IPS-NIHi7 (cell line): ENCODE results near the gene SLC5A10.

Experiments used
- DNase-seq: peaks from one replicate; pipeline ENCODE4 v3.0.0; 2012; ENCODE audit warnings: mixed read lengths; ENCODE audit errors: extremely low spot score

Gene SLC5A10

DNA sequence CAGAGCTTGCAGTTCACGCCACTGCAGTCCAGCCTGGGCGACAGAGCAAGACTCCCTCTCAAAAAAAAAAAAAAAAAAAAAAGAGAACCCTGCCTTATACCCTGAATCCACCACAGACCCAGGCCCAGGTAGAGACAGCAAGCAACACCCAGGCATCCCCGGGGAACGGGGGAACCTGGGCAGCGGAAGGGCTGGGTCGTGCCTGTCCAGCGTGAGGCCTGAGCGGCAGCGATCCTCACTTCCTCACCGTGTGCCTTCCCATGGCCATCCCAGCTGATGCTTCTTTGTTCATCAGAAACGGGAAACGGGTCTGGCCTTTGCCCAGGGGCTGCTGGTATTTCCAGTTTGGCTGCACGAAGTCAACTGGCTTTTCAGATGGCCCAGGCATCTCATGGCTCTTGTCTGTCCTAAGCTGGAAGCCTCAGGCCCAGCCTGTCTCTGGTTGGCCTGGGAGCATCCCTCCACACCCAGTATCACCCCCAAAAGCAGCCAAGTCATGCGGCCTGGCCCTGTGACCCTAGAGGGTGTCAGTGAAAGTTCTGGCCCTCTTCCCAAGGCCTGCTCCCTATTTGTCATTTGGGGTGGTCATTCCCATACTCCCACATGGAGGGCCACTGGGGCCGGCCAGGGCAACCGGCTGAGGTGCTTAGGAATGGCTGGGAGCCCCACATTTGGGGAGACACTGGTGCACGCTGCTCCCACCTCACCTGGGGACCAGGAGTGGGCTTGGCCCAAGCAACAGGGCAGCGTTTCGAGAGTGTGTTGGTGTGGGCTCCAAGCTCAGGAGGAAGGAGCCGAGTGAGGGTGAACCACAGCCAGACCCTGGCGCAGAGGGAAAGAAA, 32.5 kb downstream of the SLC5A10 start:
- no peak for DNase-seq

DNA sequence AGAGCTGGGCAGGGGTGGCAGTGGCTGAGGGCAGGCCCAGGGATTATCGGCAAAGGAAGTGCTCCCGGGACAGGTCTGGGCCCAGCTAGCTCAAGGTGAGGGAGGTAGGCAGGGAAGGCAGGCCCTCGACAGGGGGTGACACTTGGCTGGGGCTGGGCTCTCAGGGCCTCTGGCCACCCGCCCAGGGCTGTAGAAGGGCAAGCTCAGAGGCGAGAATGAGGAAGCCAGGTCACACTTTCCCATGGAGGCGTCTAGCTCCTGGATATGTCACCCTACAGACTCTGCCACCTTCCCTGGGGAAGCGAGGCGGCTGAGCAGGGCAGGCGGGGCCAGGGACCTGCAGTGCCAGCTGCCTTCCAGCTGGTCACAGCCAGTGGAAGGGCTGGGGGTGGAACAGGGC, 33.5 kb downstream of the SLC5A10 start:
- no peak for DNase-seq

DNA sequence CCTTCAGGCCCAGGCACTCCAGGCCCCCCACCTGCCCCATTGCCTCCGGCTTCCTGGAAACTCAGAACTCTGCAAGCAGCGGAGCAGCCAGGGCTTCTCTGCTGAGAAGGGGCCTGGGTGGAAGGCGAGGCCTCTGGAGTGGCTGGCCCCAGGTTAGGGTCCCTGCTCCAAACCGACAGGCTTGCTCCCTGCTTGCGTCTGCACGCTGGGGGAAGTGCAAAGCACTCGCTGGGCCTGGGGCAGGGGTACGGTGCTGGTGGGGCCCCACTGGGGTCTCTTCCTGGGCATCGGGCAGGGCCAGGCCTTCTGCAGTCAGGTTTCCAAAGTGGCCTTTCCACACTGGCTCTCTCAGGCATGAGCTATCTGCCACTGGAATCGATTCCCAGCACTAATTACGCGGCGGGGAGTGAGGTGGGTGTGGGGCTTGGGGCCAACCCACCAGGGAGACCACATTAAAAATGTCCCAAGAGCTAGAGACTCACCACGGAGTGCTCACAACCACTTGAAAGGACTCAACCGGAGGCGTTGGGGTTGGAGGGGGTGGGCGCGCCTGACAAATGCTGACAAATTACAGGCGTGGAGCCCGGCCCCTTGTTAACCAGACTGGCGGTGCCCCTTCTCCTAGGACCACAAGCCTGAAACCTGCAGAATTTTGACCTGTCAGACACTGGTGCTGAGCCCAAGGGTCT, 34.7 kb downstream of the SLC5A10 start:
- no peak for DNase-seq

DNA sequence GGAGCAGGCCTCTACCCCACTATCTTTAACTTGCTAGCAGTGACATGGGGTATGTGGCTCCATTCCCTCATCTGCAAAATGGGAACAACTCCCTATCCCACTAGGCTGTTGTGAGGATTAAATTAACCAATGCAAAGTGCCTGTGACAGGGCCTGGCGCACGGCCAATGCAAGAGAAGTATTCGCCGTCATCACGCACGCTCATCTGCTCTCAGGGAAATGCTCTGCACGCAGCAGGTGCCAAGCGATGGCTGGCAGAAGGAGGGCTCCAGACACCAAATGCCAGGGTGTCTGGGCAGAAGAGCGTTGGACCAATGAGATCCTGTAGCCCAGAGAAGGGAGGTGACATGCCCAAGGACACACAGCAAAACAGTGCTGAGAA, 35.3 kb downstream of the SLC5A10 start:
- no peak for DNase-seq

DNA sequence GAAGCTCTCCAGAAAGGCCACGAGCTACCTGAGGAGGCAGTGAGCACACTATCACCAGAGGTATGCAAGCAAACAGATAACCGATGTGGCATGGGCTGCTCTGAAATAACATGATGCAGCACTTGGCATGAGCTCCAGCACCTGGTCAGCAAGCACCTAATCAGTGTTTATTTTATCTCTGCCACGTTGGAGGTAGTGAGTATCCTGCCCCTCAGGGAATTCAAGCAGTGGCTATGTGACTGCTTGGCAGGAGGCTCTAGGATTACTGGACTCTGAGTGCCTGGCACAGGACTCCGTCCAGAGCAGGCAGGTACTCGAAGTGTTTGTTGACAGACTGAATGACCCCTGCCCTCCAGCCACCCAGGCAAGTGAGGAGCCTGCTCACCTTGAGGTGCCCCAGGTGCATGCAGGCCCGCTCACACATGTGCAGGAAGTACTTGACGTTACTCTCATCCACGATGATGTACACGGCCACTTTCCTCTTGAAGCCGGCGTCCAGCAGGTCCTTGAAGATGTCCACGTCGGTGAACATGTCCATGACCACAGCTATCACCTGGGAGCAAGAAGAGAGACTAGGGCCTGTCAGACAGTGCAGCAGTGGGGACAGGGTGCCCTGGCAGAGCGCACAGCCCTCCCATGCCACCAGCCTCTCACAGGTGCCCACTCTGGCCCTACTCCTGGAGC, 36.0 kb downstream of the SLC5A10 start:
- DNase-seq, result no peak

DNA sequence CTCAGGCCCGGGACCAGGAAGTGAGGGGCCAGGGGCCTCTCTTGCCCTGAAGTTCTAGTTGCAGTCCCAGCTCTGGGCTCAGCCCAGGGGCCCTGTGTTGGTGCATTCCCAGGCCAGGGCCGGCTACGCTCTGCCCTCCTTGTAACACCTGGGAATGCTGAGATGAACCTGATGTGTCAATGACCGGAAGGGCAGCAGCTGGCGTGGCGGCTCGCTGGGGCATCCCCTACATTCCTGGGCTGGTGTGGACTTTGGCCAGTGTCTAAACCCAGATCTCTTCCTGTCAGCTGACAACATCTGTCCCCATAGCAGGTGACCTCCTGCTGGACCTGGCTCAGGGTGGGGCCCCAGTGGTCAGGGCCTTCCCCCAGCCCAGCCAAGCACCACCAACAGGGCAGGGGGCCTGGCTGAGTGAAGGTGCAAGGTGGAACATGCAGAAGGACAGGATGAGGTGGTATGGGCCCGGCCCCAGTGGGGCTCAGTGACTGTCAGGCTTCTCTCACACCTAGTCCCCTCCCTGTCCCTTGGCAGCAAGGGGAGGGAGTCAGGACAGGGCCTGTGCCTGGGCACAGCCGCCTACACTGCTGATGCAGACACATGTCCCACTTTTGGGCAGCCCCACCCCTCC, 36.7 kb downstream of the SLC5A10 start:
- no peak for DNase-seq

DNA sequence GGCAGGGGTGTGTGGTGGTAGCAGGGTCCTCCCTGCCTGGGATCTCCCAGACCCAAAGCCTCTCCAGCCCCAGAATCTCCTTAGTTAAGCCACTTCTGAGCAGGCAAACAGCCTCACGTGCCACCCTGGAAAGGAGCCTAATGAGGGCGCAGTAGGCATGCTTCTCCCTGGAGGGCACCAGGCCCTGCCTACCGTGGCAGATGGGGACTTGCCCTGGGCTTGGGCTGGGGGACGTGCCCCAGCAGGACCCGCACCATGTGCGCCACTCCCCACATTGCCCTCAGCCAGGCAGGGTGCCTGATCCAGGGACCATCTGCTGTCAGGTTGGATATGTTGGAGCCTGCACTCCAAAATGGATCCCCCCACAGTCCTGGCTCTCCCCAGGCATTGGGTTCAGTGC, 38.4 kb downstream of the SLC5A10 start:
- DNase-seq, result no peak

DNA sequence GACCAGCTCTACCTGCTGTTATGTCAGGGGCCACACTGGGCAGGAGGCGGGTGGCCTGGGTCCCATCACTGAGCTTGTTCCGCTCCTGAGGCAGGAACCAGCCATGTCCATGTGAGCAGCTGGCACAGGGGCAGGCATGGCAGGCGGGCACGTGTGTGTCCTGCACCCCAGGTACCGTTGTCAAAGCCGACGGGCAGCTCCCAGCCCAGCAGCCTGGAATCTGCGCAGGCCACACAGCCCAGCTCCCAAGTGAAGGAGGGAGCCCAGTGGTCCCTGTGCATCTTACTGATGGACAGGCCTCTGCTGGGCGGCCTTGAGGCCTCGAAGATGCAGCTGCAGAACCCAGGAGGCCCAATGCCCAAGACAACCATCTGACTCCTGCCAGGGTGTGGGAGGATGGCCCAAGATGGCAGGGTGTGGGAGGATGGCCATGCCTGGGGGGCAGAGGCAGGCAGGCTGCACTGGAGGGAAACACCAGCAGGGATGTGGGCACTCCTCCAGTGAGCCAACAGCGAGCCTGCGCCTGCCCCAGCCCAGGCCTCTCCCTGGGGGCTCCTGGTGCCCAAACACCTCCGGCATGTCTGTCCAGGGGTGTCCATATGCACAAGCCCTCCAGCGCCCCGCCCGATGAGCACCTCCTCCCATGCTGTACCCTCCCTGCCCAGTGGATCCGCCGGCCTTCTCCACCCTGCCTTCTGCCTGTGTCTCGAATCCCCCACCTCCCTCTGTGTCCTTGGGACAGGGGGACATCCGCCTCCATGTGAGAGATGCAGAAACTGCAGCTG, 39.8 kb downstream of the SLC5A10 start:
- DNase-seq, result no peak

DNA sequence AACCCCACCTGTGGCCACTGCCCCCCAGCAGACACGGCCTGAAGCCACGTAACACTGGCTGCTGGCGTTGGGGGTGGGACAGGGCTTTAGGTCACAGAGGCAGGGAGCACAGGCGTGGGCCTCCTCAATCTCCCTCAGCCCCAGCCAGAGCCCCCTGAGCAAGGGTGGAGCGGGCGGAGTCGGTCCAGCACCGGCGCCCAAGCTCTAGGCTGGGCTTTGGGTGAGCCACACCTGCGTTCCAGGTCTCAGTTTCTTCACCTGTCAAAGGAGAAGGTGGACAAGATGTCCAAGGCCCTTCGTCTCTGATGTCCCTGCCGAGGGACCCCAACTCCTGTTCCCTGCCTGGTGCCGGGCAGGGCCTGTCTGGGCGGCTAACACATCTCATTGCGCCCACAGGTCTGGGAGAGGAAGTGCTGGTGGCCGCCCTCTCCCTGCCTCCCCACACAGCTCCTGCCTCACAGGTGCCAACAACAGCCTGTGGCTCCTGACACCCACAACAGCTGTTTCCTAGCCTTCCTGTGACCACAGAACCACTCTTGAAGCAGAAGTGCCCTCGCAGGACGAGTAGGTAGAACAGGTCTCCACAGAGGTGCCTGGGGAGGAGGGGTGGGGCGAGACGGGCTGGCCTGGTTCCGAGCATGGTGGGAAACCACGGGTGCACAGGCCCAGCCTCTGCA, 40.6 kb downstream of the SLC5A10 start:
- no peak for DNase-seq

DNA sequence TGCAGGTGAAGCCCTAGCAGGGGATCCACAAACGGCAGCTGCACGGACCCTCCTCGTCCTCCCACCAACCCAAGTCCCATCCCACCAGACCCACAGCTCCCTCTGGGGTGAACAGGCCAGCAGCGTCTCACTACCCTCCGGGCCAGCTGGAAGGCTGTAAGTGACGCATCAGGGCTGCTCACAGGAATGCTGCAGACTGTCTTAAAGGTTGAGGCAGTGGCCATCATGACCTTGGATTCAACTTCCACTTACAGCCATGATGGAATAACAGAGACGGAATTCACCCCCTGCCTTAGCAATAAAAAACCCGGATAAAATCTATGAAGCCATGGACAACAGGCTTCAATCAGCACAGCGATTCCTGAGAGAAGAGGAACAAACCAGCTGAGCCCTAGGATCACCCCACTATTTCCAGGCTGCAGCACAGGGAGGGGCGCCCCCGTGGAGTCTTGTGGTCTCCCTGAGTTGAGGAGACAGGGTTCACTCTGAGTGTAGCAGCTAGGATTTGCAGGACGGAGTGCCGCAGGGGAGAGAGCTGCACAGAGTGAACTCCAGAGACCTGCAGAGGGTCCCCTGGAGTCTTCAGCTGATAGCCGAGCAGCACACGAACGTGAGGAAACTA, 42.1 kb downstream of the SLC5A10 start:
- no peak for DNase-seq

DNA sequence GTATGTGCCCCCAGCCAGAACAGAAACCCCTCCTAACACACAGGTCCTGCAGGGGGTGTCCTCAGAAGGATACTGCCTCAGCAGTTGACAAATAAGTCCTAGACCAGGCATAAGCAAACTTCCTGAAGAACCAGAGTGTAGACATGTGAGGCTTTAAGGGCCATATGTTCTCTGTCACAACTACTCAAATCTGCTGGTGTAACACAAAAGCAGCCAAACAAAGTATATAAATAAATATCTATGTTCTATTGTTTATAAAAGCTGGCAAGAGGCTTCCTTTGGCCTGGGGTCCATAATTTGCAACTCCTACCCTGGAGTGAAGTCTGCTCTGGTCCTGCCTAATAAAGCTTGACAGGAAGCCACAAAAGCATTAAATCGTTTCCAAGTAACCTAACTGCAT, 42.7 kb downstream of the SLC5A10 start:
- no peak for DNase-seq

DNA sequence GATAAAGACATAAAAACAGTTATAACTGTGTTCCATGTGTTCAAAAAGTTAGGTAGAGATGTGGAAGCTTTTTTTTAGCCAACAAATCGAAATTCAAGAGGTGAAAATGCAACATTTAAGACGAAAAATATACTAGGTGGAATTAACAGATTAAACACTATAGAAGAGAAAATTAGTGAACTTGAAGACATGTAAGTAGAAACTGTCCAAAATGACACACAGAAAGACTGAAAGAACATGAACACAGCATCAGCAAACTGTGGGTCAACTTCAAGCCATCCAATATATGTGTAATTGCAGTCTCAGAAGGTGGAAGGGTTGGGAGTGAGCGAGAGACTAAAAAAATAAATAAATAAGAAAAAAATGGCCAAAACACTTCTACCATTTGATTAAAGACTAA, 43.3 kb downstream of the SLC5A10 start:
- DNase-seq, result no peak

DNA sequence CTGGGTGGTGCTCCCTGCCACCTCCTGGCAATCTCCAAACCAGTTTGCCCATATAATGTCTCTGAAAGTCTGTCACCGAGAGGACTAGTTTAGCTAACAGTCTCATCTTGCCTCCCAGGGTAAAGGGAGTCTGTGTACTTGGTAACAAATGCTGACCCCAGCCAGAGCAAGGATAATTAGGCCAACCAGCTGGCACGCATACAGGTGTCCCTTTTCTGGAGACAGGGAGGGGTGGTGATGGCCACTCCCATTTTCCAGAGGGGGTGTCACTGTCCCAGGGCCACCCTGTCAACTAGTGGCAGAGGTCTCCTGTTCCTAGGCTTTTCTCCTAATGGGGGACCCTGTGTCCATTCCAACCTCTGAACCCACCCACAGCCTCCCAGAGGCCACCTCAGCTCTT, 44.5 kb downstream of the SLC5A10 start:
- no peak for DNase-seq

DNA sequence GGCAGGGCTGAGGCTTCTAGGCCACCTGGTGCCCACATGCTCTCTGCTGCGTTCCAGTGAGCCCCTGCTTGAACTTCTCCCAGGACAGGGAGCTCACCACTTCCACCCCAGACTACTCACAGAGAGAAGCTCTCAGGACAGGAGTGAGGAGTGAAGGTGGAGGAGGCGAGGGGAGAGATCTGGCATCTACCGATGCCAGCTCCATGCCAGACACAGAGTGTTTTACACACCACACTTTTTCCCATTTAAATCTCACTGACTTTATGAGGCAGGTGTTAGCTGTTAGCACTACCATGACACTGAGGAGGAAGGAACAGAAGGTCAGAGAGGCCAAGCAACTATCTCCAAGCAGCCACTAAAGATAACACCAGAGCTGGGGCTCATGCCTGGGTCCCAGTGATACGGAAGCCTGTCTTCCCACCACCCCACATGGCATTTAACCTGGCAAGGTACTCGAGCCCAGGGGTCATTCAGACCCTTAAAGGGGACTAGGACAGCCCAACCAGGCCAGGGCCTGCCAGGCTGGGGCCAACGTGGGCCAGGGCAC, 45.8 kb downstream of the SLC5A10 start:
- no peak for DNase-seq

DNA sequence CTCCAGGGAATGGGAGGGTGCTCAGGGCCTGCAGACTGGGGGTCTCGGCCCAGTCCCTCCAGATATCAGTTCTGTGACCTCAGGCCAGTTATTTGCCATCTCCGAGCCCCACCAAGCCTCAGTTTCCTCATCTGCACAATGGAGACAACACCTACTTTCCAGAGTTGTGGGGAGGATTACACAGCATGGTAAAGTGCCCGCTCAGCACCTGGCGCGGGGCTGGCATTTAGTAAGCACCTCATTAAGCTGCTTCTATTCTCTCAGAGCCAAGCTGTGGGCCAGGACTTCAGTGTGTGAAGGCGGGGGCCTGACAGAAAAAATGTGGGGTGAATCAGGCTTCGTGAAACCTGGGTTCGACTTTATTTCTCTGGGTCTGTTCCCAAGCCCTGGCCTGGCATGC, 47.4 kb downstream of the SLC5A10 start:
- no peak for DNase-seq

DNA sequence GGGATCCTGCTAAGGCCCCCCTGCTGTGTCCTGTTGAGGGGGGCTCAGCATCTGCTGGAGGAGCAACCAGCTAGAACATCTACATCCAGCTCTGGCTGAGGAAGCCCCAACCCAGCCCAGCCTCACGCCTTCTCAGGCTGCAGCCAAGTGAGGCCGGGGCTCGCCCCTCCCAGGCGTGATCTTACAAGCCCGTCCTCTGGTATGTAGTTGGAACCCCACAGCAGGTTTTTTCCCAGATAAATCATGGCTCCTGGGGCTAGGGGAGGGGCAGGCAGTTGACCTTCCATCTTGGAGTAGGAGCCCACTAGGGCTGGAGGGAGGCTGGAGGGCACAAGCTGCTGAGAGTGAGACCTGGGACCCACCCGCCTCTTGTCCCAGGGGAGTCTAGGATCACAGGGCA, 47.9 kb downstream of the SLC5A10 start:
- no peak for DNase-seq

DNA sequence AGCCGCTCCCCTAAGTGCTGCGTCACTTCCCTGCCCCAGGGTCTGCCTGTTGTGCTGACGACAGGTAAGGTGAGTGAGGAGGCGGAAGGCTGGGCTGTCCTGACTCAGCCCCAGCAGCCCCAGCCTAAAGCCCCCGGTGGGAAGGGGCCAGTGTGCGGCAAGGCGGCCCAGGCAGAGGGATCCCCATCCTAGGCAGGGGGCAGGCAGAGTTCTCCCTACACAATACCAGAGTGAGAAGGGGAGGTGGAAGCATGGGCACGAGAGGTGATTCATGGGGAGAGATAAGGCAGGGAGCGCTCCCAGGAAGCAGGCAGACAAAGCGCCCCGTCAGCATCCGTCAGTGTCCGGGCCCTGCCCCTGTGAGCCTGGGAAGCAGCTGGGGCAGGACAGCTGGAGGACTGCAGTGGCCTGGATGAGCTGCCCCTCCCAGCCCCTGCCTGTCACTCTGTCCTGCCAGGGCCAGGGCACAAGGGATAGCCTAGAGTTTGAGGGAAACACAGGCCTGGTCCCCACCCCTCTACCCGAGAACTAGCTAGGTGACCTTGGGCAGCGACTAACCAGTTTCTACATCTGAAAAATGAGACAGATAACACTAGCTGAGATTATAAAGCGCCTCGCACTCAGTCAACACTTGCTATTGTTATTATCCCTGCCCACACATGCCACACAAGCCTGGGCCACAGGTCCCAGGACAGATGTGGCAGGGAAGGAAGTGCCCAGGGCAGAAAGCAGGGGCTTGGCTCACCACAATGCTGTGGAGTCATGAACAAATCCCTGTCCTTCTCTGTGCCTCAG, 48.8 kb downstream of the SLC5A10 start:
- DNase-seq, result no peak

DNA sequence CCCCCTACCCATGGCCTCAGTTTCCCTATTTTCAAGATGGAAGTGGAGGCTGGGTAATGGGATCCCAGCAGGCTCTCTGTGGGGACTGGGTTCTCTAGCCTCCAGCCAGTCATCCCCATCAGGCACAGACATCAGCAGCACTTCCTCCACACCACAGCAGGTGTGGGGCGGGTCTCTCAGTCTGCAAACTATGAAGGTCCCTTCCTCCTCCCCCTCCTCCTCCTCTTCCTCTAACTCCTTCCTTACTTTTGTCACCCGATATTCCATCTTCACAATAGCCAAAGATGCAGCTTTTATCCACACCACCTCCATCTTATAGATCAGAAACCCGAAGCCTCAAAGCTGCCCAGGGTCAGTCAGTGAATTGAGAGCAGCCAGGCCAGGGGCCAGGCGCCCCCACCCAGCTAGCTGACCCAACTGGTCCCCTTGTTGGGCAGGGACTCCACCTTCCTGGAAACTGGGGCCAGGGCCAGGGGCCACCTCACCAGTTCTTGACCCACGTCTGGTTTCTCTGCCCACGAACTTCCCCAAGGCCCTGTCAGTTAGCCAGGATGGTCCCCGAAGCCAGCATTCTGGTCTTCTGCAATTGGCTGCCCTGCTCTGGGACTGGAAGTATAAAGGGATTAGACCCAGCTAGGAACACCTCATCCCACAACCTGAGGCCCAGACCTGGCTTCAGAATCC, 50.1 kb downstream of the SLC5A10 start:
- no peak for DNase-seq
